ENCODE measurements around the gene KCNMA1.

DNA sequence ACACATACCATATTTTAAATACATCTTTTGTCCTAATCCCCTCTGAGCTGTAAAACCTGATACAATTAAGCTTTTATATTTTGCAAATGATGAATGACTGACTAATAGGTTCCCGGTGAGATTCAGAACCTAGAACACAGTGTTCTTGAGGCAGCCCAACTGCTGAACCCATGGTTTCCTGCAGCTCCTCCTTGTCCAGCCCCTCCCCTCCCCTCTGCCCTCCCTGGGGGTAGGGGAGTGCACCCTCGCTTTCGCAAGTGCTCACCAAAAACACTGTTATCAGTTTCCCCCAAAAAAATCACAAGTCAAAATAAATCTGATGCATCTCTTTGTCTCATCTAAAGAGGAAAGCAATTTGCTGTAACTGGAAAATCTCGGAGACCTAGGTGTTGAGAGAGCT lies 602.8 kb downstream of the KCNMA1 start:
- TF ChIP-seq EZH2 (IDR thresholded peaks at IDR 0.05; ENCODE audit: borderline replicate concordance, insufficient read depth, low read length, poor library complexity, severe bottlenecking) (no peak), POLR2AphosphoS5 (IDR thresholded peaks at IDR 0.05) (no peak), RAD21 (conservative IDR thresholded peaks at IDR 0.05) (no peak), EP300 (conservative IDR thresholded peaks at IDR 0.05; ENCODE audit: poor library complexity, severe bottlenecking) (no peak)
- TF ChIP-seq, protein P1, sequence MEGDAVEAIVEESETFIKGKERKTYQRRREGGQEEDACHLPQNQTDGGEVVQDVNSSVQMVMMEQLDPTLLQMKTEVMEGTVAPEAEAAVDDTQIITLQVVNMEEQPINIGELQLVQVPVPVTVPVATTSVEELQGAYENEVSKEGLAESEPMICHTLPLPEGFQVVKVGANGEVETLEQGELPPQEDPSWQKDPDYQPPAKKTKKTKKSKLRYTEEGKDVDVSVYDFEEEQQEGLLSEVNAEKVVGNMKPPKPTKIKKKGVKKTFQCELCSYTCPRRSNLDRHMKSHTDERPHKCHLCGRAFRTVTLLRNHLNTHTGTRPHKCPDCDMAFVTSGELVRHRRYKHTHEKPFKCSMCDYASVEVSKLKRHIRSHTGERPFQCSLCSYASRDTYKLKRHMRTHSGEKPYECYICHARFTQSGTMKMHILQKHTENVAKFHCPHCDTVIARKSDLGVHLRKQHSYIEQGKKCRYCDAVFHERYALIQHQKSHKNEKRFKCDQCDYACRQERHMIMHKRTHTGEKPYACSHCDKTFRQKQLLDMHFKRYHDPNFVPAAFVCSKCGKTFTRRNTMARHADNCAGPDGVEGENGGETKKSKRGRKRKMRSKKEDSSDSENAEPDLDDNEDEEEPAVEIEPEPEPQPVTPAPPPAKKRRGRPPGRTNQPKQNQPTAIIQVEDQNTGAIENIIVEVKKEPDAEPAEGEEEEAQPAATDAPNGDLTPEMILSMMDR (IDR thresholded peaks at IDR 0.05; ENCODE audit: poor library complexity, severe bottlenecking) = no peak

All from neural cell (in vitro differentiated cells).